Islet precursor cell (in vitro differentiated cells): ENCODE results near the gene RPS24.

Experiments
- DNase-seq: peaks from one replicate; pipeline ENCODE4 v3.0.0-alpha.2; 2018

The RPS24 gene

DNA sequence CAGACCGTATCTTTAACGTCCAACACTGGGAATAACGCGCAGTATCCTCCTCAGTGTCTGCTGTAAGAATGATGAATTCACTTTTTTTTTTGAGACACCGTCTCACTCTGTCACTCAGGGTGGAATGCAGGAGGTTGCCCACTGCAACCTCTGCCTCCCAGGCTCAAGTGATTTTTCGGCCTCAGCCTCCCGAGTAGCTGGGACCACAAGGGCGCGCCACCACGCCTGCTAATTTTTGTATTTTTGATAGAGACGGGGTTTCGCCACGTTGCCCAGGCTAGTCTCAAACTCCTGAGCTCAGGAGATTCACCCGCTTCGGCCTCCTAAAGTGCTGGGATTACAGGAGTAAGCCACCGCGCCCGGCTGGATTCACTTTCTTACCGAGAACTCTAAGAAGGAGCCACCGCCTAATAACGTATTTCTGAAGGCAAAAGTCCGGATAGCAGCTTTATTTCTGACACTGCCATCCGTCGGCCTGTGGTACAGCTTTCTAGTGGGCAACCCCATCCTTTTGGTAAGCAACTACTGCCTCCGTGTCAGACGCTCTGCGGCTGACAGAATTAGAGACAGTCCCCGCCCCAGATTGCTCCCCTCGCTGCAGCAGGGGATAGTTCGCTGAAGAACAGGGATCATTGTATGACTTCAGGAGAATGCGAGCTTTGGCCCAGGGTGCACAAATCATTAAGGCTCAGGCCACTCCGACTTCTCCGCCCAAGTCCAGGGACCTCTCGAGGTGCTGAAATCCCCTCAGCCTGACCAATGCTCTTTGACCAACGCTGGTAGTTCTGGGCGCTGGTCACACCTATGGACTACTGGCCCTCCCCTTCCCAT is 5.0 kb upstream of the RPS24 start:
- DNase-seq: no peak

DNA sequence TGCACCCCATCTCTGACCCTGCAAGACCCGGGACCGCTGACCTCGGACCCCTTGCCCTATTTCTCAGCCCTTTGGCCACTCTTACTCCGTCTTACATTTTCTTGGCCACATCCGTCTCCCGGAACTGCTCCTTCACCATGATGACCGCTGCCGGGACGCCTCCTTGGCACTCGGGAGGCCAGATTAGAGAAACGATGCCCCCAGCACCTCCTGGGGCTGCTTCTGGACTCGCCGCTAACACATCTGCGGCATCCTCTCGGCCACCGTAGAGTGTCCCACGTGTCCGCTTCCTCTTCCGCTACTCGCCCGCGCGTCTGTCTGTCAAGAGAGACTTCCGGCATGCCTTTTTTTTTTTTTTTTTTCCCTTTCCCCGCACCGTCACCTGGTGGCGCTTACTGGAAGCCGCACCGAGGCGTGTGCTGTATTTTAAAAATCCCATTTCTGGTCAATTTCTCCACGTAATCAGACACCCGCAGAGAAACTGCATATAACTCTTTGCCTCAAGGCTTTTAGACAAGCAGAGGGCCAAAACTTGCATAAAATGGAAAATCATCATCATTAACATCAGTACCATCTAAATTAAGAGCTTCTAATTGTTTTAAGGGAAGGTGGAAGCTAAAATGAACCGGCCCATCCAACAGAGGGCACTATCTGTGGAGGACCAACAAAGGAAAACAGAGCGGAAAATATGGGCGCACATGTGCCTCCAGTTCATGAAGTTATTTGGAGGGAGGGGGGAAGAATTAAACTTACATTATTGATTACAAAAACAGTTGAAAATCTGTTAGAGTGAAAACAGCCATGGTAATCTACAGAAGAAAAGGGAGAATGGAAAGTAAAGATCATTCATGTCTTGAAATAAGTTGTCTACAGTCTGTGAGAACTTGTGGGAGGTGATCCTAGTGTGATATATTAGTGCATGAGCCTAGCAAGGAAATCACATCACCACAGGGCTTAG is 4.1 kb upstream of the RPS24 start, which contains the start of gene POLR3A:
POLR3A (minus strand) TSS at position 247 of the 958 bp plus-strand sequence; CDS start at position 139, 108 bp downstream.
- DNase-seq: peak; percentile 97

DNA sequence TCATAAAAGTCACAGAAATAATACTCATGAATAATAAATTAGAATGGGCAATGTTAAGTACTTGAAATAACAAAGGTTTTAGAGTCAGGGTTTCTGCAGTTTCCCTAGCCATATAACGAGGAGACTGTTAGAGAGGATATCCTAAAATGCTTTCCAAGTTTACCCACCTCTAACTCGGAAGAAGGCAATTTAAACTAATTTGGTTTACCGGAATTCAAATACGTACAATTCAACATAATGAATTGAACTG is 351 bp upstream of the RPS24 start:
- no peak for DNase-seq

DNA sequence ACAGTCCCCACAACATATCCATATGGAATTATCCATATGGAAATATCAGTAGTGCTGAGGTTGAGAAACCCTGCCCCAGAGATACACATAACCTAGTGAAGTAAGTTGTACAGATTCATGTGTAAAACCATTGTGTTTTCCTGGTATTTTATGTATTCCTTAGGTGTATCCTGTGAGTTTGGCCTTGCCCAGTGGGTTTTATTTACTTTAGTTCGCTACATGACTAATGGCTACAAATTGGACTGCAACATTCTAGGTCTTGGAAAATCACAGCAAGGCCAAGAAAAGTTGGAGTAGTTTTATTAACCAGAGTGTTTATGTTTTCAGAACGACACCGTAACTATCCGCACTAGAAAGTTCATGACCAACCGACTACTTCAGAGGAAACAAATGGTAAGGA is 1.4 kb downstream of the RPS24 start:
- DNase-seq: no peak

DNA sequence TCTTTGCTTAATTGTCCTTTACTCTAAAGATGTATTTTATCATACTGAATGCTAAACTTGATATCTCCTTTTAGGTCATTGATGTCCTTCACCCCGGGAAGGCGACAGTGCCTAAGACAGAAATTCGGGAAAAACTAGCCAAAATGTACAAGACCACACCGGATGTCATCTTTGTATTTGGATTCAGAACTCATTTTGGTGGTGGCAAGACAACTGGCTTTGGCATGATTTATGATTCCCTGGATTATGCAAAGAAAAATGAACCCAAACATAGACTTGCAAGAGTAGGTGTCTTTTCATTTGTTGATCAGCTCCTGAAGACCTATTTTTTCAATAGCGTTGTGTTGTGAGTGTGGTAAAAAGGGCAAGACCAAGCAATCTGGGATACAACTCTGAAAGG is 1.8 kb downstream of the RPS24 start:
- no peak for DNase-seq

DNA sequence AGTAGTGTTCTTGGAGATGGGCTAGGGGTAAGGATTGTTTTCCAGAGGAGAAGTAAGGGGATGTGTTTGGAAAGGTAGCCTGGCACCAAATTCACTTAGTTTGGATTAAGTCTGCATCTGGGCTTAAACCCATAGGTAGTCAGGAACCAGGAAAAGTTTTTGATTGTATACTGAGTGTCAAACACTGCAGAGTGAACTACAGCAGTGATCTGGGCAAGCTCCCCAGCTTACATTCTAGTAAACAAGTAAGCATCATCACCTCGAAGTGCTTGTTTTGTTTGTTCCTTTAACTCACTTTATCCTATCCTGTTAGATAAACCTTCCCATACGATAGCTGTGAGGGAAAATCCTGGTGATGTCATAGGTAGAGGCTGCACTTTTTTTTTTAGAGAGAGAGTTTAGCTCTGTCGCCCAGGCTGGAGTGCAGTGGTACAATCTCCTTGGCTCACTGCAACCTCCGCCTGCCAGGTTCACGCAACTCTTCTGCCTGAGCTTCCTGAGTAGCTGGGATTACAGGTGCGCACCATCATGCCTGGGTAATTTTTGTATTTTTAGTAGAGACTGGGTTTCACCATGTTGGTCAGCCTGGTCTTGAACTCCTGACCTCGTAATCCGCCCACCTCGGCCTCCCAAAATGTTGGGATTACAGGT is 2.4 kb downstream of the RPS24 start:
- DNase-seq: no peak

DNA sequence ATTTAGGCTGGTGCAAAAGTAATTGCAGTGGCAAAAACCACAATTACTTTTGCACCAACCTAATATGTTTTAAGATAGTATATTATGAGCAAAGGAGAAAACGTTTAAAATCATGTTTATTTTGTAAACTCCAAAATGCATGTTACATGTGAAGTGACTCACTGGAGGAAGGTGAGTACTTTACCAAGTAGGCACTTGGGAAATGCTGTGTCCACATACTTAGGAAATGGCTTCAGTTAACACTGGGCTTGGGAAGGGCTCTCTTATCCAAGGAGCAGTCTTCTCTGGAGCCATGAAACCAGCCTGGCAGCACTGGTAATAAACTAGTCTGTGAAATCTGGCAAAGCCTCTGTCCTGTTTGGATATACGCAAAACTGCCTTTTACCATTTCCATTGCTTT is 4.4 kb downstream of the RPS24 start:
- no peak for DNase-seq

DNA sequence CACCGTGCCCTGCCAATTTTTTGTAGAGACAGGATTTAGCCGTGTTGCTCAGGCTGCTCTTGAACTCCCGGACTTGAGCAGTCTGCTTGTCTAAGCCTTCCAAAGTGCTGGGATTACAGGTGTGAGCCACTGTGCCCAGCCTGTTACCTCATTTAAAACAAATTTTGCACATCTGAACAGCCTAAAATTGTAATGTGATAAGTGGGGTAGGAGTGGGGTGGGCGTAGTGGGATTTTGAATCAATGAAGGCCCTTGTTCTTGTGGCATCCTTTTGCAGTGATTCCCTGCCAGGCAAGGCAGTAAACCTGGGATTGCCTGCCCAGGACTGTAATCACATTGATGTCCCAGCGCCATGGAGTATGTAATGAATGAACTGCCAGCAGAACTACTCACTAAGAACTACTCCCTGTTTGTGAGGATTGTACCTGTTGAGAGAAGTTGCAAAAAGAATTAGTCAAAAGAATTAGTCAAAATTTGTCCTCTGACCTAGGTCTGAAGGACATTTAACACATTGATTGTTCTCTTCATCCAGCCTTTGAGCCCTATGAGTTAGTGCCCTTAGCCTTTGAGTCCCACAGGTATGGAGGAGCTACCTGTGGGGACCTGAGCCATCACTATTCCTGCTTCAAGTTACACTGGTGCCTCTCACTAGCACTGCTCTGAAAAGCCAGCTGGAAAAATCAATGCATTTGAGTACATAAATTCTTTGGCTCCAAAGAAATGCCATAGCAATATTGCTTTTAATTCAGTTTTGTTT is 5.3 kb downstream of the RPS24 start:
- DNase-seq: no peak

DNA sequence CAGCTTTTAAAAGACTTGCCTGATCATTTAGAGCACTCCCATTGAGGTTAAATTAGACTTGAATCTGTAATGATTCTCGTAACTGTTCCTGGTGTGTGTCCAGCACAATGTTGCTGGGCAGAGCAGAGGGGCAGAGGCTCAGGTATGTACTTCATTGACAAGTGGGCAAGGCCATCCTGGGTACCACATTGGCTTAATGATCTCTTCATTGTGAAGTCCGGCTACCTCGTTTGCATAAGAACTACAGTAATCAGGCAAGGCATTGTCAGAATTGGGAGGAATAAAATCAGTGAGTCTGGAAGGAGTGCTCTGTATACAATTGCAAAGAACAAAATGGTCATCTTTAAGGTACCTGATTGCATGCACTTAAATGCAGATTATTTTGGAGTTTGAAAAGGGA is 6.1 kb downstream of the RPS24 start:
- DNase-seq: no peak

DNA sequence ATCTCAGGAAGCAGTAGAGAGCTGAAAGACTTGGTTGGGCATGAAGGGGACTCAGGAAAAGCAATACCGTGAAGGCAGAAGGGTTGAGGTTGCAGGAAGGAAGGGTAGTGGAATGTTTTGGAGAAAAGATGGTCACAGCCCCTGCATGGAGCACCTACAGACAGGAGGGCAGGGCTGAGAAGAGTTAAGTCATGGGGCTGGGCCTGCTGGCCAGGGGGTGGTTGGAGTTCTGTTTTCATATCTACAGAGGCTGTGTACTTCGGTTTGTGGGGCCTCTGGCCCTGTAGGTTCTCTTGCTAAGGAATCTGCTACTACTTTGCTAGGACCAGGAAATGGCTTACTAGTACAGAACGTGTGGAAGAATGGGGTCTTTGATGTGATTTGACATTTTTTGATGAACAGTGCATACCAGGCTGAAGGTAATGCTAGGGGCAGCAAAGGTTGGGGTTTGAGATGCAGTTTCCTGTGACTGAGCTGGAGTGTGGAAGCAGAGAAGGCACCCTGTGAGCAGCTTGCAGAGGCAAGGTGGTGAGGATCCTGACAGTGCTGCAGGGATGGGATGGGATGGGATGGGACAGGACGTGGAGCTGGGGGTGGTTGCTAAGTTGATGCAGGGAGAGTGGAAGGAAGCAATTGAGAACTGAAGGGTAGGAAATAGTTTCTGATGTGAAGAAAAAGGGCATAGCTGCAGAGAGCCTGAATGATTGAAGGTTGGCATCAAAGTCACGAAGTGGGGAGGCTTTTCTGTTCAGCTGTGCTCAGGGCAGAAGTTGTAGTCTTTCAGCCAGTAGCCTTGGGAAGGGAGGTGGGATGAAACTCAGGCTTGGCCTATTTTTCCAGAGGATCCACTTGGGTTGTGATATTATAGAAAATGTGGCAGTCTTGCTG is 7.8 kb downstream of the RPS24 start:
- no peak for DNase-seq

DNA sequence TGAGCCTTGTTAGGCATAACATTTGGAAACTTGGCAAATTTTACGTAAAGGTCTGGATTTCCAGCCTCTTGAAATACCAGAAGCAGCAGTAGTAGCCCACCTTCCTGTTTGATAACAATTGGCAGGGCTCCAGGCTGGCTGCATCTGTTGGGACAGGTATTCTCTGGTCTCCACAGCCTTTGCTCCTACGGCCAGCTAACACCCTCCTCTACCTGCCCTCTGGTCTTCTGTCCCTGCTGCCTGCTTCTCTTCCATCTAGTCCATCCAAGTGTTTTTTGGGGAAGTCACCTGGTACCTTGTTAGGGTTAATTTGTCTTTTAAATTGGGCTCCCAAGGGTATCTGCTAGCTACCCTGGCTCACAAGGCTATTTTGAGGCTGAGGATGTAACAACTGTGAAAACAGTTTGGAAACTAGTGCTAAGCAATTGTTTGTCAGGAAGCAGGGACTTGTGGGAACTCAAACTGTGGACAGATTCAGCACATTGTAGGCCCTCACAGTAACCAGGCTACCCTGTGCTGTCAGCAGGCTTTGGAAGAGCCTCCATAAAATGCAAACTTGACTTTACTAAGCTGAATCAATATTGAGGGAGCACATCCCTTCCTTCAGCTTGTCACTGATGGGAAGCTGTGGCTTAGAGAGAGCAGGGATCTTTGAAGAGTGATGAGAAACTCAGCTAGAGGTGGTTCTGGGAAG is 8.5 kb downstream of the RPS24 start:
- DNase-seq: no peak

DNA sequence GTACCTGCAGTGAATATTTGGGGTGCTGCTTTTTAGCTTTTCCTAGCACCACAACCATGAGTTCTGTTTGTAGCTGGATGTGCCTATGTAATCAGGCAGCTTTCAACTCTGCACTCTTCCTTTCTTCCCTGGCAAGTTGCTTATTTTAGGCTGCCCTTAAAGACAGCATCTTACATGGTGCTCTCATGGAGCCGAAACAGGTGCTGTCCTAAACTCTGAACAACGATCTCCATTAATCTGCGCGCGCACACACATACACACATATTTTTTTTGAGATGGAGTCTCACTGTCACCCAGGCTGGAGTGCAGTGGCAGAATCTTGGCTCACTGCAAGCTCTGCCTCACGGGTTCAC is 9.1 kb downstream of the RPS24 start:
- no peak for DNase-seq

DNA sequence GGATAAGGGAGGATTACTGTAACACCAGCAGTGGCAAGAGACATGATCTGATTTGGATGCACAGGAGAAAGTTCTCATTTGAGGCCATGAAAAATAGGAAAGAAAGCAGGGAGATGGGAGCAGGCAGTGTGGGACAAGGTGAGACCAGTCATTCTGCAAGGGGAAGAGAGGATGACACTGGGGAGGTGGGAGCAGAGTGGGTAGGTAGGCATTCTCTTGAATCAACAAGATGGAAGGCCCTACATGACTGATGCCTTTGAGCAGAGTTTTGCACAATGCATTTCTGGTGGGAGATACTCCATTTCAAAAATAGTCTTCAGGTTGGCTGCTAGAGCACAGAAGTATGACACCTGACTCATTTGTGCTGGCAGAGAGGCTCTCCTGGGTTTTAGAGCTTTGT is 10.5 kb downstream of the RPS24 start:
- no peak for DNase-seq

DNA sequence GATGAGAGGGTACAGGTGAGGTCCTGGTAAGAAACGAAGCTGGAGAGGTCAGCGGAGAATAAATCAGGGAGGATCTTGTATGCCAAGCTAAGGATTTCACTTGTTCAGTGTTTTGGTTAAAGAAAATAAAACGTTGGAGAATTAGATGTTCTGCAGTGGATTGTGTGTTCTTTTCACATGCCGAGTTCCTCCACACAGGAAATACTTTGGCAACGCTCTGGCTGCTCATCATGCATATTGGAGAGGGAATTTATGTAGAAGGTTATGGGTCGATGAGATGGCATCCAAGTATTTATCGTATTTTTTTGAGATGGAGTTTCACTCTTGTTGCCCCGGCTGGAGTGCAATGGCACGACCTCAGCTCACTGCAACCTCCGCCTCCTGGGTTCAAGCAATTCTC is 11.0 kb downstream of the RPS24 start:
- no peak for DNase-seq

DNA sequence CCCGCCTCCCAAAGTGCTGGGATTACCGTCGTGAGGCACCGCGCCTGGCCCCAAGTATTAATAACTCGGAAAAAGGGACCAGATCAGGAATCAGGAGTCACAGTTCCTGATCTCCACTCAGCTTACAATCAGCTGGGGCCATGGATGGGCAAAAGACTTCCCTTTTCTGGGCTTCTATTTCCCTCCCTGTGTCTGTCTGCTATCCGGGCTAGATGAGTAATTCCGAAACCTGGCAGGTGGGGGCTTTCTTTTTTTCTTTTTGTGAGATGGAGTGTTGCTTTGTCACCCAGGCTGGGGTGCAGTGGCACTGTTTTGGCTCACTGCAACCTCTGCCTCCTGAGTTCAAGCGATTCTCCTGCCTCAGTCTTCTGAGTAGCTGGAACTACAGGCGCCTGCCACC is 11.6 kb downstream of the RPS24 start:
- no peak for DNase-seq

DNA sequence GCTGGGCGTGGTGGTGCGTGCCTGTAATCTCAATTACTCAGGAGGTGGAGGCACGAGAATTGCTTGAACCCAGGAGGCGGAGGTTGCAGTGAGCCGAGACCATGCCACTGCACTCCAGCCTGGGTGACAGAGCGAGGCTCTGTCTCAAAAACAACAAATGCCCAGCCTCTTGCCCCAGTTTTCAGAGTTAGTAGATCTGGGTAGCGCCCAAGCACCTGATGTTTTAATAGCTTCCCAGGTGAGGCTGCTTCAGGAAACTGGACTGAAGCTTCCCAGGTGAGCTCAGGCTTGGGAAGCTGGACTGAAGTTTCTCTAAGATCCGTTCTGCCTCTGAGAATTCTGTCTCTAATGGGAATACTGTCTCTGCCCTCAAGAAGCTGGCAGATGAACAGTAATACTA is 12.2 kb downstream of the RPS24 start:
- DNase-seq: no peak

DNA sequence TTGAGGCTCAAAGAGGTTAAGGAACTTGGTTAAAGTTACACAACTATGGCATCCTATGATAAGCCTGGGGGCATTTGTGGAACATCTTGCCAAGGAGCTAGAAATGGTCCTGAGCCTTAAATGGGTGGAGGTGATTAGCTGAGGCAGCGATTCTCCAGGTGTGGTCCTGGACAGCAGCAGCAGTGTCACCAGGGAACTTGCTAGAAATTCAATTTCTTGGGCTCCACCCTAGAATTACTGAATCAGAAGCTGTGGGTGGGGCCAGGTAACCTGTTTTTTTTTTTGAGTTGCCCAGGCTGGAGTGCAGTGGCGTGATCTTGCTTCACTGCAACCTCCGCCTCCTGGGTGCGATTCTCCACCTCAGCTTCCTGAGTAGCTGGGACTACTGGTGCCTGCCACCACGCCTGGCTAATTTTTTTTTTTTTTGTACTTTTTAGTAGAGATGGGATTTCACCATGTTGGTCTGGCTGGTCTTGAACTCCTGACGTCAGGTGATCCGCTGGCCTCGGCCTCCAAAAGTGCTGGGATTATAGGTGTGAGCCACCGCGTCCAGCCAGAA is 13.1 kb downstream of the RPS24 start:
- no peak for DNase-seq

DNA sequence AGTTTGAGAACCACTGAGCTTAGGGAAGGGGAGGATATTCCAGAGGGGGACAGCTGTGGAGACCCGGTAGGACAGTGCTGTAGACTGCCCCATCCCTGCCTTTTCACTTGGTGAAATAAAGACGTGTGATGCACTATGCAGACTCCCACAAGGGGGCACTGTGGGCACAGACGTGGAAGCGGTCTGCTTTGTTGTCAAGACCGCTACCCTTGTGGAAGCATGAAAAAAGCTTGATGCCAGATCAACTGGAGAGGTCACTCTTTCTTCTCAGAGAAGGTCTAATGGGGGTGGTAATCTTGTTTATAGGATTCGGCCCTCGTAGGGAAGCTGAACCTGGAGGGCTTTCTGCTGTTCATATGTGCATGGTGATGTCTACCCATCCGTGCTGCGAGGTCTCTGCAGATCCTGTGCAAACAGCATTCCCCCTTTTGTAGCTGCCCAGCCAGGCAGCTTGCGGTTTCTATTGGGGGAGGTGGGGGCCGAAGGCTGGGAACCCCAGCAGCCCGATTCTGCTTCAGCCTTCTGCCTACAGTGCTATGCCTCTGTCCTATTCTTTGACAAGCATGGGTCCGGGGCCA is 13.7 kb downstream of the RPS24 start:
- peak; percentile 94 for DNase-seq

DNA sequence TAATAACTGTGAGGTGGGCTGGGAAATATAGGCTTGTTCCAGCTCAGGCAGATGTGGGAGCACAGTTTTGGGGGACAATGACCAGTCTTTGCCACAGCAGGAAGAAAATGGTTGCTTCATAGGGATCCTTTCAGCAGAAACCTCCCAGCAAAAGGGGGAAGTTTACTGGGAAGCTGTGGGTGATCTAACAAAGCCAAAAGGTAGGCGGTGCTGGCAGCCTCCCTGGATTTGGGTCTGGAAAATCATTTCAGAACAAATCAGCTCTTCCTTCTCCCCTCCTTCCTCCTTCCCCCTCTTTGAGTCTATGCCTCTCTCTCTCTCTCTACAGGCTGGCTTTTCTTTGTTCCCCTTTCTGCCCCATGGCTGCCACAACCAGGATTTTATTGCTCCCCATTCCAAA is 16.2 kb downstream of the RPS24 start:
- DNase-seq: no peak

DNA sequence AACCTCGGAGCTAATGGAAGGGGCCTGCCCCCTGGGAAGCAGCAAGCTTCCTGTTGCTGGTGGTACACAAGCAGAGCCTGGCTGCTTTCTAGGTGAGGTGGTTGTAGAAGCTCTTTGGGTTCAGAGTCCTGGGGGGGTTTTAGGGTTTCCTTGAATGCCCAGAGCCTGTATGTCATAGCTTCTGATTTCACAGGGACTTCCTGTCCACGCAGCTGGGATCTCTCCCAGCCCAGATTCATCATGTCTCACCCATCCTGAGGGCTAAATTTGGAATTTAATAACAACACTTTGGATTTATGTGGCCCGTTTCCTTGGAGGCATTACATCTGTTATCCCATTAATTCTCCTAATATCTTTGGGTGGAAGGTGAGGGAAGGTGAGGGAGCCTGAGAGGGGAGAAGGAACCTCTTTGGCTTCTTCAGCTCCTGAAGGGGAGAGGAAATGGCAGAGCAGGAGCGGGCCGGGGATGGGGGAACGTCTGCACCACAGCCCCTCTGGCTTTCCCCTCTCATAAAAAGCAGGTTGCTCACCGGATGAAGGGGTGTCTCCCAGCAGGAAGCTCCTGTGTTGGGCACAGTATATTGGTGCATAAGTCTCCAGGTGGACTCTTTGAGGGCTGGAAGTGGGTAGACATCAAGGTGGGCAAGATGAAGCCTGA is 19.7 kb downstream of the RPS24 start:
- no peak for DNase-seq
